Measurements from ENCODE around the gene MALSU1.
A peak's percentile ranks its signal among the peaks of the same experiment; 100 is the strongest.

MALSU1 gene

DNA sequence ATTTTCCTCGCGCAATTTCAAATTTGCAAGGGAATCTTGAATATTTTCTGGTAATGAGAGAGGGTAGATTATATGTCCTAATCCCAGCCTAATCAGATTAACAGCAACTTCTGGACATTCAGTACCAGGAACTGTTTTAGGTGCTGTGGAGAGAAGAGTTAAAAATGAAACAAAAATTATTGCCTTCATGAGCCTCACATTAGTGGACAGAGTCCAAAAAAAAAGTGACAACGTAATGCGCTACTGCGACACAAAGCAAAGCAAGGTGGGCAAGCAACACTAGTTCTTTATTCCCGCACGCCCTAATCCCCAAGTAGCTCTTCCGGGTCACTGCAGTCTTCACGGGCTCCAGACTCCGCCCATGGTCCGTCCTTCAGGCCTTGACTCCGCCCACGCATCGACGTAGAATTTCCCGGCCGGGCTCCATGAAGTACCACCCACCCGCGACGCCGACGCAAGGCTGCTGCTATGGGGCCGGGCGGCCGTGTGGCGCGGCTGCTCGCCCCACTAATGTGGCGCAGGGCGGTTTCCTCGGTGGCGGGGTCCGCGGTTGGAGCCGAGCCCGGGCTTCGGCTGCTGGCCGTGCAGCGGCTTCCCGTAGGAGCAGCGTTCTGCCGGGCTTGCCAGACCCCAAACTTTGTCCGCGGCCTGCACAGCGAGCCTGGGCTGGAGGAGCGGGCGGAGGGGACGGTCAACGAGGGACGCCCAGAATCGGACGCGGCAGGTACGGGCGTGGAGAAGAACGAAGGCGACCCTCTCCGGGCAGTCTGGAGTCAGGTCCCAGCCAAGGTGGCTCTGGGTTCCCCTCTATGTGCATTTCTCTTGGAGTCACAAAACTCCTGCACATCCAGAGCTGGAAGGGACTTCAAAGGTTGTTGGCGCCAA, at the start of gene MALSU1:
Gene MALSU1 (plus strand): TSS at position 455 of the 885 bp plus-strand sequence. CDS start 14 bp downstream, at position 469.
- peak; percentile 96 for DNase-seq (ENCODE audit: low spot score)
- in situ Hi-C loops (cut with MboI; ENCODE audit: low pct_unique_long_range_greater_than_20kb, low sequenced_read_pairs, unreplicated experiment): no loop called here
- TF ChIP-seq, protein P1, sequence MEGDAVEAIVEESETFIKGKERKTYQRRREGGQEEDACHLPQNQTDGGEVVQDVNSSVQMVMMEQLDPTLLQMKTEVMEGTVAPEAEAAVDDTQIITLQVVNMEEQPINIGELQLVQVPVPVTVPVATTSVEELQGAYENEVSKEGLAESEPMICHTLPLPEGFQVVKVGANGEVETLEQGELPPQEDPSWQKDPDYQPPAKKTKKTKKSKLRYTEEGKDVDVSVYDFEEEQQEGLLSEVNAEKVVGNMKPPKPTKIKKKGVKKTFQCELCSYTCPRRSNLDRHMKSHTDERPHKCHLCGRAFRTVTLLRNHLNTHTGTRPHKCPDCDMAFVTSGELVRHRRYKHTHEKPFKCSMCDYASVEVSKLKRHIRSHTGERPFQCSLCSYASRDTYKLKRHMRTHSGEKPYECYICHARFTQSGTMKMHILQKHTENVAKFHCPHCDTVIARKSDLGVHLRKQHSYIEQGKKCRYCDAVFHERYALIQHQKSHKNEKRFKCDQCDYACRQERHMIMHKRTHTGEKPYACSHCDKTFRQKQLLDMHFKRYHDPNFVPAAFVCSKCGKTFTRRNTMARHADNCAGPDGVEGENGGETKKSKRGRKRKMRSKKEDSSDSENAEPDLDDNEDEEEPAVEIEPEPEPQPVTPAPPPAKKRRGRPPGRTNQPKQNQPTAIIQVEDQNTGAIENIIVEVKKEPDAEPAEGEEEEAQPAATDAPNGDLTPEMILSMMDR (IDR thresholded peaks at IDR 0.05; ENCODE audit: extremely low read depth, insufficient read depth, missing control alignments): no peak

DNA sequence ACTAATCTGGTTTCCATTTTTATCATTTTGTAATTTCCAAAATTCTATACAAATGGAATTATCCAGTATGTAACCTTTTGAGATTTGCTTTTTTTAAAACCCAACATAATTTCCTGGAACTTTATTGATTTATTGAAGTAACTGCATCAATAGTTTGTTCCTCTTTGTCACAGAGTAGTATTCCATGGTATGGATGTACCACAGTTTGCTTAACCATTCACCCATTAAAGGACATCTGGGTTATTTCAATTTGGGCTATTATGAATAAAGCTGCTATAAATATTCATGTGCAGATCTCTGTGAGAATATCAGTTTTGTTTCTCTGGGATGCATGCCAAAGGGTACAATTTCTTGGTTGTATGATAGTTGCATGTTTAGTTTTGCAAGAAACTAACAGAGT, 49.7 kb upstream of the MALSU1 start:
- DNase-seq (ENCODE audit: low spot score): no peak
- TF ChIP-seq, protein P1 (IDR thresholded peaks at IDR 0.05; ENCODE audit: extremely low read depth, insufficient read depth, missing control alignments): no peak
- in situ Hi-C loops (cut with MboI; ENCODE audit: low pct_unique_long_range_greater_than_20kb, low sequenced_read_pairs, unreplicated experiment): no loop called here

DNA sequence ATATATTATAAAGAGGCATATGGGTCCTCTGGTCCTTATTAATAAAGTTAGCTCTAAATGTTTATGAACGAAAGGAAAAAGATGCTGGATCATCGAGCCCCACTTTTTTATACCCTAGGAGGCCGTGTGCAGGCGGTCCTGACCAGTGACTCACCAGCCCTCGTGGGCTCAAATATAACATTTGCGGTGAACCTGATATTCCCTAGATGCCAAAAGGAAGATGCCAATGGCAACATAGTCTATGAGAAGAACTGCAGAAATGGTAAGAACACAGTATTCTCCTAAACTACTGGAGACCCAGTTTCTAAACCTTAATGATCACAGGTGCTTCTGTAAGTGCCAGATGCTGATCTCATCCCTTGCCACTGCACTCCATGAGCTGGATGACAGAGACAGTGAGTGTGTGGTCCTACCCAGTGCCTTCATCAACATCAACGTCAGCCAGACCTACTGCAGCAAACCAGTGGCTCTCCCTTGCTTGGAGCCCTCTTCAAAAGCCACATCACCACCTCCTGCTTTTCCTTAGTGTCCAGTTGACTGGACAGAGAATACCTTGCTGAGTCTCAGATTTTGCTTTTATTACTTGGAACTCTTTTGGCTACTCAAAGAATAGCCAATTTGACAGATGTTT, 45.0 kb upstream of the MALSU1 start:
- TF ChIP-seq, protein P1 (IDR thresholded peaks at IDR 0.05; ENCODE audit: extremely low read depth, insufficient read depth, missing control alignments): no peak
- no peak for DNase-seq (ENCODE audit: low spot score)
- in situ Hi-C loops (cut with MboI; ENCODE audit: low pct_unique_long_range_greater_than_20kb, low sequenced_read_pairs, unreplicated experiment): loop anchor here (25.0 kb wide), 1 partner anchor 458 kb away; the partner anchor contains the start of gene STK31

DNA sequence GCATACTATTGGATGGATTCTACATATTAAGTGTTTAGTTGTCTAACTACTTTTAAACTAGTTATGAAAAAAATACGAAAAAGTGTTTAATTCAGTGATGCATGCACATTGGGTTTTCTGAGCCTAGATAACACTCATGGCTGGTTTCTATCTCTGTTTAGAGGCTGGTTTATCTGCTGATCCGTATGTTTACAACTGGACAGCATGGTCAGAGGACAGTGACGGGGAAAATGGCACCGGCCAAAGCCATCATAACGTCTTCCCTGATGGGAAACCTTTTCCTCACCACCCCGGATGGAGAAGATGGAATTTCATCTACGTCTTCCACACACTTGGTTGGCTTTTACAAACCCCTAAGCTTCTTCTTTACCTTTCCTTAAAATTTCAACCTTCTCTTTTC, 42.4 kb upstream of the MALSU1 start:
- in situ Hi-C loops (cut with MboI; ENCODE audit: low pct_unique_long_range_greater_than_20kb, low sequenced_read_pairs, unreplicated experiment): loop anchor here (25.0 kb wide), 1 partner anchor 456 kb away; the partner anchor contains the start of gene STK31
- DNase-seq (ENCODE audit: low spot score): no peak
- TF ChIP-seq, protein P1 (IDR thresholded peaks at IDR 0.05; ENCODE audit: extremely low read depth, insufficient read depth, missing control alignments): no peak

DNA sequence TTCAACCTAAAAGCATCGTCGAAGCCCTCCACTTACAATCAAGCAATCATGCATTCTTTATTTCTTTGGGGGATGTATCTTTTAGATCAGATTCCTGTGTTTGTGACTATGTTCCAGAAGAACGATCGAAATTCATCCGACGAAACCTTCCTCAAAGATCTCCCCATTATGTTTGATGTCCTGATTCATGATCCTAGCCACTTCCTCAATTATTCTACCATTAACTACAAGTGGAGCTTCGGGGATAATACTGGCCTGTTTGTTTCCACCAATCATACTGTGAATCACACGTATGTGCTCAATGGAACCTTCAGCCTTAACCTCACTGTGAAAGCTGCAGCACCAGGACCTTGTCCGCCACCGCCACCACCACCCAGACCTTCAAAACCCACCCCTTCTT, 38.8 kb upstream of the MALSU1 start:
- in situ Hi-C loops (cut with MboI; ENCODE audit: low pct_unique_long_range_greater_than_20kb, low sequenced_read_pairs, unreplicated experiment): loop anchor here (25.0 kb wide), 1 partner anchor 452 kb away; the partner anchor contains the start of gene STK31
- no peak for DNase-seq (ENCODE audit: low spot score)
- TF ChIP-seq, protein P1 (IDR thresholded peaks at IDR 0.05; ENCODE audit: extremely low read depth, insufficient read depth, missing control alignments): no peak

DNA sequence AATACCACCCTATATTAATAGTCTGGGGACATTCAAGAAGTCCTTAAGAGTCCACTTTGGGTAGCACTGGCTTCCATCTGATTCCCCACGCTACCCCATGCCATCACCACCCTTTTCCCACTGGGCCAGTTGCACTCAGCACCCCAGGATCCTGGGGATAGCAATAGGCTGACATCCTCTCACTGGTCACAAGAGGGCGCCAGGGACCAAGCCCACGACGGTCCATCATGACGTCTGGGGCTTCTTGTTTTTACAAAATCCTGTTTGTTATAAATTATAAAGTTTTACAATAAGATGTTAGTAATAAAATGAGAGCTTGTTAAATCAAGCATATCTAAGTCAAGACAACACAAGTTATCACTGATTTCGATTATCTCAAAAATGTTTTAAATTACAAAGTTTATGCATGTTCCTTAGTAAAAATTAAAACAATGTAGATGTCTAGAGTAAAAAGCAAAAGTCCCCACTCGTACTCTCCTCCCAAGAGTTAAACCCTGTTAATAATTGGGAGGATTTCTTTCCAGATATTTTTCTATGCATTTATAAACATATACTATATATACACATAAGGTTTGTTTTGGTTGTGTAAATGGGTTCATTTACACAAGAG, 37.2 kb upstream of the MALSU1 start:
- in situ Hi-C loops (cut with MboI; ENCODE audit: low pct_unique_long_range_greater_than_20kb, low sequenced_read_pairs, unreplicated experiment): loop anchor here (25.0 kb wide), 1 partner anchor 450 kb away; the partner anchor contains the start of gene STK31
- TF ChIP-seq, protein P1 (IDR thresholded peaks at IDR 0.05; ENCODE audit: extremely low read depth, insufficient read depth, missing control alignments): peak; percentile 85

More for the DNA sequence above, 37.2 kb upstream of the MALSU1 start:
- DNase-seq (ENCODE audit: low spot score): peak; percentile 77

All from GM13977 (cell line).